Adrenal gland (tissue), 5 donors: ENCODE data around the gene ITGB5.

ENCODE experiments used
- CTCF ChIP-seq, 6 experiments: fragments of 450-650 bp in 4 of 6; fragments of 200-600 bp in 2 of 6; sonication (generic) in 1 of 6; IDR thresholded peaks; 1 replicate in 5 of 6; 2 replicates in 1 of 6; pipeline versions ENCODE4 v1.5.1 to v1.8.0; 2016 to 2021; ENCODE audit warnings: antibody characterized with exemption in 6 of 6, mild to moderate bottlenecking in 2 of 6, moderate library complexity in 1 of 6
- POLR2A ChIP-seq, 2 donors: fragments of 450-650 bp; IDR thresholded peaks; one replicate each; pipeline ENCODE4 v1.6.1; 2017; ENCODE audit warnings: antibody characterized with exemption in 2 of 2, mild to moderate bottlenecking in 2 of 2, moderate library complexity in 1 of 2
- donor health status: DM: no; HTN: no; CAD: no.

GRCh38 chr3:124836448-124836847 lies 50.7 kb downstream of the ITGB5 start:
- TF ChIP-seq POLR2A (IDR thresholded peaks at IDR 0.05) (no peak), CTCF (IDR thresholded peaks at IDR 0.05) (no peak)
